K562 (cell line): Measurements from ENCODE around the gene TRIM2.

ENCODE experiments used
- CGGBP1 ChIP-seq: fragments of 250-450 bp; sonication (Bioruptor Pico); IDR thresholded peaks from 2 replicates; pipeline ENCODE4 v1.9.0; 2021; ENCODE audit warnings: mild to moderate bottlenecking
- CTCF ChIP-seq, 3 experiments: IDR thresholded peaks in 2 of 3; conservative IDR thresholded peaks in 1 of 3; 2 replicates each; pipeline ENCODE4 v1.5.1; 2011 to 2012; ENCODE audit warnings: low read length in 3 of 3, mild to moderate bottlenecking in 3 of 3, control low read depth in 2 of 3, improper control_type of control experiment in 1 of 3, inconsistent platforms in 1 of 3, low read depth in 1 of 3, mixed read lengths in 1 of 3, moderate library complexity in 1 of 3; ENCODE audit not compliant: insufficient read depth in 2 of 3
- DIDO1 ChIP-seq: fragments of 450-650 bp; IDR thresholded peaks from 2 replicates; pipeline ENCODE4 v1.6.1; 2016; ENCODE audit warnings: low read depth, missing biosample characterization, missing genetic modification characterization
- ELF1 ChIP-seq: fragments of 200-800 bp; sonication (Bioruptor generic); IDR thresholded peaks from 2 replicates; pipeline ENCODE4 v1.6.1; 2016; ENCODE audit warnings: missing genetic modification characterization, missing compliant biosample characterization
- ILK ChIP-seq: fragments of 450-650 bp; IDR thresholded peaks from 2 replicates; pipeline ENCODE4 v1.6.1; 2016; ENCODE audit warnings: missing genetic modification characterization, low read depth, mild to moderate bottlenecking, missing compliant biosample characterization, moderate library complexity, borderline replicate concordance
- MTA2 ChIP-seq: fragments of 450-650 bp; IDR thresholded peaks from 2 replicates; pipeline ENCODE4 v1.6.1; 2016; ENCODE audit warnings: low read depth
- NCOR1 ChIP-seq: fragments of 450-650 bp; IDR thresholded peaks from 2 replicates; pipeline ENCODE4 v1.6.1; 2016; ENCODE audit warnings: mild to moderate bottlenecking, moderate library complexity
- NONO ChIP-seq, 2 experiments: fragments of 200-400 bp in 1 of 2; fragments of 450-650 bp in 1 of 2; formaldehyde crosslinking in 1 of 2; IDR thresholded peaks; 2 replicates each; pipeline ENCODE4 v1.6.1; 2017; ENCODE audit warnings: low read depth in 2 of 2, mild to moderate bottlenecking in 2 of 2, moderate library complexity in 2 of 2, low read length in 1 of 2
- RAD21 ChIP-seq, 2 experiments: fragments of 250-450 bp in 1 of 2; fragments of 450-650 bp in 1 of 2; sonication (Bioruptor Pico) in 1 of 2; formaldehyde crosslinking in 1 of 2; IDR thresholded peaks in 1 of 2; conservative IDR thresholded peaks in 1 of 2; 2 replicates each; pipeline versions ENCODE4 v1.4.0 to v1.8.0; 2020 to 2022; ENCODE audit warnings: mild to moderate bottlenecking in 2 of 2, moderate library complexity in 1 of 2
- REST ChIP-seq, 2 experiments: fragments of 450-650 bp; formaldehyde crosslinking in 1 of 2; IDR thresholded peaks; 2 replicates each; pipeline versions ENCODE4 v1.4.0 to v1.6.1; 2014 to 2020; ENCODE audit warnings: mild to moderate bottlenecking in 2 of 2, borderline replicate concordance in 1 of 2, low read depth in 1 of 2
- SETDB1 ChIP-seq: IDR thresholded peaks from one replicate; pipeline ENCODE4 v1.6.1; 2012; ENCODE audit warnings: low read length, control low read depth, inconsistent platforms
- SIX5 ChIP-seq, 2 experiments: IDR thresholded peaks; 2 replicates each; pipeline ENCODE4 v1.6.1; 2011; ENCODE audit warnings: low read length in 2 of 2, borderline replicate concordance in 1 of 2, low read depth in 1 of 2, mild to moderate bottlenecking in 1 of 2, moderate library complexity in 1 of 2; ENCODE audit not compliant: insufficient read depth in 1 of 2
- ZFP1 ChIP-seq: fragments of 450-650 bp; formaldehyde crosslinking; IDR thresholded peaks from 2 replicates; pipeline ENCODE4 v1.4.0; 2020; ENCODE audit warnings: mild to moderate bottlenecking, mixed read lengths
- ZNF282 ChIP-seq: sonication (generic); formaldehyde crosslinking; IDR thresholded peaks from 2 replicates; pipeline ENCODE4 v1.8.1; 2023; ENCODE audit warnings: missing genetic modification reagents

- no peak for TF ChIP-seq SETDB1
- TF ChIP-seq ZNF282 (CRISPR knock-in tag): no peak
- no peak for TF ChIP-seq ZFP1
- no peak for TF ChIP-seq NONO (IDR thresholded peaks at IDR 0.05; ENCODE audit: low read depth in 2 of 2, low read length in 1 of 2)
- no peak for TF ChIP-seq ILK (tag)
- TF ChIP-seq CGGBP1: no peak
- no peak for TF ChIP-seq RAD21 (CRISPR knock-in tag; conservative IDR thresholded peaks at IDR 0.05 in 1 of 2, IDR thresholded peaks at IDR 0.05 in 1 of 2)
- no peak for TF ChIP-seq SIX5 (IDR thresholded peaks at IDR 0.05; ENCODE audit: borderline replicate concordance in 1 of 2, insufficient read depth in 1 of 2, low read depth in 1 of 2, low read length in 2 of 2)
- TF ChIP-seq NCOR1: no peak
- TF ChIP-seq ELF1 (tag): no peak
- TF ChIP-seq MTA2: no peak
- no peak for TF ChIP-seq DIDO1 (tag)
- TF ChIP-seq REST (IDR thresholded peaks at IDR 0.05; ENCODE audit: borderline replicate concordance): no peak
- no peak for TF ChIP-seq REST (CRISPR knock-in tag; IDR thresholded peaks at IDR 0.05; ENCODE audit: low read depth)
- no peak for TF ChIP-seq CTCF (IDR thresholded peaks at IDR 0.05 in 2 of 3, conservative IDR thresholded peaks at IDR 0.05 in 1 of 3; ENCODE audit: insufficient read depth in 2 of 3, low read depth in 1 of 3, low read length in 3 of 3)
Measured at GRCh38 chr4:153346031-153346430, 141.8 kb downstream of the TRIM2 start.
